ENCODE results near the gene TGM1. TPM values are rescaled to one million over a fixed set of nuclear protein-coding genes. Genes with fewer than 3 reads are reported as not detected.
A peak's percentile ranks its signal among the peaks of the same experiment; 100 is the strongest.

The TGM1 gene
- total and polyA plus RNA-seq, 2 donors (not counting 1 experiment from before 2014, with no cell fraction given), result 2.7 to 11.9 TPM

- Histone ChIP-seq H2AFZ (ENCODE audit: insufficient read depth, low read depth, low read length, poor library complexity, severe bottlenecking) (no peak overlapping the region), H3K4me3 (ENCODE audit: control extremely low read depth in 1 of 5, extremely low read depth in 1 of 5, insufficient read depth in 1 of 5, low read depth in 2 of 5, low read length in 4 of 5) (no peak overlapping the region), H3K27me3 (replicated peaks in 1 of 4; ENCODE audit: control extremely low read depth in 1 of 4, control insufficient read depth in 3 of 4, insufficient read depth in 4 of 4, low read length in 3 of 4) (no peaks in the 10 kb centered on the region), H3K4me1 (ENCODE audit: control insufficient read depth in 2 of 2, insufficient read depth in 2 of 2, low read length in 2 of 2) (peaks cover 30 to 41% of the 10 kb centered on the region in 2 donors), H3K4me2 (replicated peaks; ENCODE audit: low read depth, low read length, poor library complexity, severe bottlenecking) (peak overlapping the region; percentile 17), H4K20me1 (ENCODE audit: control insufficient read depth, insufficient read depth, low read length, poor library complexity, severe bottlenecking) (peaks cover 6% of the 10 kb centered on the region), H3K36me3 (replicated peaks in 1 of 2; ENCODE audit: control extremely low read depth in 1 of 2, control insufficient read depth in 1 of 2, extremely low read depth in 1 of 2, insufficient read depth in 2 of 2, low read length in 1 of 2) (peaks cover 4 to 38% of the 10 kb centered on the region in 2 experiments), H3K9me3 (ENCODE audit: control extremely low read depth in 1 of 3, control insufficient read depth in 2 of 3, insufficient read depth in 1 of 3, low read length in 2 of 3) (no peaks in the 10 kb centered on the region), H3K27ac (ENCODE audit: low read length in 2 of 2) (peak overlapping the region; percentile 42 to 76), H3K9ac (ENCODE audit: low read length) (no peak overlapping the region), H3K79me2 (ENCODE audit: control insufficient read depth, insufficient read depth, low read length) (peaks cover 44% of the 10 kb centered on the region)
- peak; percentile 83 for TF ChIP-seq CTCF (IDR thresholded peaks at IDR 0.05)
- TF ChIP-seq EZH2 (IDR thresholded peaks at IDR 0.05; ENCODE audit: borderline replicate concordance, insufficient read depth, low read depth, low read length, poor library complexity, severe bottlenecking), result no peak
- ChIA-PET CTCF (interaction anchor here (0.7 to 10.9 kb wide), 27 partner anchors 7 to 238 kb away, joined by 3 to 254 read pairs (median 7); partner anchors contain the start of genes CHMP4A, CIDEB, DCAF11 and IPO4), POLR2A (interaction anchor here (1.1 to 4.1 kb wide), 6 partner anchors 9 to 54 kb away, joined by 3 to 47 read pairs (median 4); partner anchors contain the start of genes LTB4R, LTB4R2, RABGGTA and TINF2)
- Mint-ChIP-seq H3K27ac (peak overlapping the region; percentile 85), H3K4me1 (peaks cover 46% of the 10 kb centered on the region), H3K9me3 (ENCODE audit: insufficient read depth) (no peaks in the 10 kb centered on the region), H3K27me3 (no peaks in the 10 kb centered on the region), H3K4me3 (peak overlapping the region; percentile 44)
- intact Hi-C loops (cut with micrococcal nuclease), result loop anchor here (1.0 to 5.0 kb wide), 6 partner anchors 17 to 182 kb away; partner anchors contain the start of genes DCAF11, MDP1, NRL and RABGGTA
- DNase-seq (peak; percentile 86), ATAC-seq (ENCODE audit: low read depth) (peak; percentile 64)
- WGBS (ENCODE audit: insufficient coverage), result 88% methylated on average over 8 of the region's 12 CpGs
These were observed 33.6 kb upstream of the TGM1 start for GRCh38 chr14:24296341-24297157.

- no peak for DNase-seq
- H3K9ac ChIP-seq (ENCODE audit: low read length), result no peak overlapping the region
- no peak overlapping the region for H3K27ac ChIP-seq (ENCODE audit: low read length in 2 of 2)
- Mint-ChIP-seq H3K4me3 (no peak overlapping the region), H3K27me3 (no peaks in the 10 kb centered on the region), H3K9me3 (ENCODE audit: insufficient read depth) (no peaks in the 10 kb centered on the region), H3K4me1 (peaks cover 33% of the 10 kb centered on the region), H3K27ac (no peak overlapping the region)
- H3K27me3 ChIP-seq (replicated peaks in 1 of 4; ENCODE audit: control extremely low read depth in 1 of 4, control insufficient read depth in 3 of 4, insufficient read depth in 4 of 4, low read length in 3 of 4), result no peaks in the 10 kb centered on the region
- ChIA-PET POLR2A (no interaction called here), CTCF (interaction anchor here (1.4 to 5.1 kb wide), 6 partner anchors 12 to 51 kb away, joined by 7 to 41 read pairs (median 12); partner anchors contain the start of genes CIDEB, LTB4R2, RABGGTA and TINF2)
- intact Hi-C loops (cut with micrococcal nuclease), result no loop called here
- no peak for ATAC-seq (ENCODE audit: low read depth)
- no CpG with 5 or more reads among the region's 2 CpGs for WGBS (ENCODE audit: insufficient coverage)
- H3K4me1 ChIP-seq (ENCODE audit: control insufficient read depth in 2 of 2, insufficient read depth in 2 of 2, low read length in 2 of 2), result peaks cover 24 to 38% of the 10 kb centered on the region in 2 donors
- H2AFZ ChIP-seq (ENCODE audit: insufficient read depth, low read depth, low read length, poor library complexity, severe bottlenecking), result no peak overlapping the region
- H3K4me2 ChIP-seq (replicated peaks; ENCODE audit: low read depth, low read length, poor library complexity, severe bottlenecking), result no peak overlapping the region
- no peaks in the 10 kb centered on the region for H3K9me3 ChIP-seq (ENCODE audit: control extremely low read depth in 1 of 3, control insufficient read depth in 2 of 3, insufficient read depth in 1 of 3, low read length in 2 of 3)
- peaks cover 13 to 58% of the 10 kb centered on the region in 2 experiments for H3K36me3 ChIP-seq (replicated peaks in 1 of 2; ENCODE audit: control extremely low read depth in 1 of 2, control insufficient read depth in 1 of 2, extremely low read depth in 1 of 2, insufficient read depth in 2 of 2, low read length in 1 of 2)
- no peak overlapping the region for H3K4me3 ChIP-seq (ENCODE audit: control extremely low read depth in 1 of 5, extremely low read depth in 1 of 5, insufficient read depth in 1 of 5, low read depth in 2 of 5, low read length in 4 of 5)
- H3K79me2 ChIP-seq (ENCODE audit: control insufficient read depth, insufficient read depth, low read length), result peaks cover 17% of the 10 kb centered on the region
- TF ChIP-seq EZH2 (IDR thresholded peaks at IDR 0.05; ENCODE audit: borderline replicate concordance, insufficient read depth, low read depth, low read length, poor library complexity, severe bottlenecking), result no peak
- TF ChIP-seq CTCF (IDR thresholded peaks at IDR 0.05), result no peak
- no peaks in the 10 kb centered on the region for H4K20me1 ChIP-seq (ENCODE audit: control insufficient read depth, insufficient read depth, low read length, poor library complexity, severe bottlenecking)
These were observed 30.5 kb upstream of the TGM1 start for GRCh38 chr14:24293525-24293924.

All from B cell (primary cell).